ENCODE results near the gene ANK2. TPM values are rescaled to one million over a fixed set of nuclear protein-coding genes. Genes with fewer than 3 reads are reported as not detected.

ANK2 gene
- total RNA-seq, 1 donor from 2014 or later, result 4.5 TPM

GRCh38 chr4:113187358-113187757 is 137.9 kb downstream of the ANK2 start:
- Mint-ChIP-seq H3K27ac (no peak overlapping the region), H3K4me3 (no peak overlapping the region), H3K9me3 (no peaks in the 10 kb centered on the region), H3K36me3 (ENCODE audit: low read depth) (no peaks in the 10 kb centered on the region), H3K27me3 (peaks cover 2% of the 10 kb centered on the region), H3K4me1 (no peaks in the 10 kb centered on the region)
- POLR2A ChIA-PET, result no interaction called here
- DNase-seq (no peak), ATAC-seq (ENCODE audit: low read depth) (no peak)
- TF ChIP-seq CTCF (IDR thresholded peaks at IDR 0.05), result no peak
- CTCF ChIA-PET, result no interaction called here
- intact Hi-C loops (cut with micrococcal nuclease), result no loop called here

GRCh38 chr4:113189546-113189945 is 140.1 kb downstream of the ANK2 start:
- Mint-ChIP-seq H3K27ac (no peak overlapping the region), H3K4me1 (no peaks in the 10 kb centered on the region), H3K36me3 (ENCODE audit: low read depth) (no peaks in the 10 kb centered on the region), H3K9me3 (no peaks in the 10 kb centered on the region), H3K4me3 (no peak overlapping the region), H3K27me3 (peaks cover 2% of the 10 kb centered on the region)
- no peak for ATAC-seq (ENCODE audit: low read depth)
- TF ChIP-seq CTCF (IDR thresholded peaks at IDR 0.05), result no peak
- ChIA-PET POLR2A (no interaction called here), CTCF (no interaction called here)
- no peak for DNase-seq
- intact Hi-C loops (cut with micrococcal nuclease), result no loop called here

- ATAC-seq (ENCODE audit: low read depth), result no peak
- ChIA-PET CTCF (no interaction called here), POLR2A (no interaction called here)
- intact Hi-C loops (cut with micrococcal nuclease), result no loop called here
- Mint-ChIP-seq H3K36me3 (ENCODE audit: low read depth) (no peaks in the 10 kb centered on the region), H3K4me3 (no peak overlapping the region), H3K4me1 (no peaks in the 10 kb centered on the region), H3K27ac (no peak overlapping the region), H3K27me3 (no peaks in the 10 kb centered on the region), H3K9me3 (no peaks in the 10 kb centered on the region)
- no peak for DNase-seq
- TF ChIP-seq CTCF (IDR thresholded peaks at IDR 0.05), result no peak
Measured at GRCh38 chr4:113209153-113209552, 159.7 kb downstream of the ANK2 start.

- H3K27me3 Mint-ChIP-seq, result no peaks in the 10 kb centered on the region
- no peak overlapping the region for H3K27ac Mint-ChIP-seq
- no peaks in the 10 kb centered on the region for H3K36me3 Mint-ChIP-seq (ENCODE audit: low read depth)
- POLR2A ChIA-PET, result no interaction called here
- TF ChIP-seq CTCF (IDR thresholded peaks at IDR 0.05), result no peak
- H3K4me3 Mint-ChIP-seq, result no peak overlapping the region
- DNase-seq (no peak), ATAC-seq (ENCODE audit: low read depth) (no peak)
- no peaks in the 10 kb centered on the region for H3K9me3 Mint-ChIP-seq
- intact Hi-C loops (cut with micrococcal nuclease), result no loop called here
- no peaks in the 10 kb centered on the region for H3K4me1 Mint-ChIP-seq
- CTCF ChIA-PET, result no interaction called here
Measured at GRCh38 chr4:113209652-113210320, 160.3 kb downstream of the ANK2 start.

GRCh38 chr4:113212613-113213012 is 163.2 kb downstream of the ANK2 start:
- Mint-ChIP-seq H3K27me3 (no peaks in the 10 kb centered on the region), H3K36me3 (ENCODE audit: low read depth) (no peaks in the 10 kb centered on the region), H3K4me3 (no peak overlapping the region), H3K27ac (no peak overlapping the region), H3K4me1 (no peaks in the 10 kb centered on the region), H3K9me3 (no peaks in the 10 kb centered on the region)
- no peak for ATAC-seq (ENCODE audit: low read depth)
- ChIA-PET POLR2A (no interaction called here), CTCF (no interaction called here)
- no peak for DNase-seq
- intact Hi-C loops (cut with micrococcal nuclease), result no loop called here
- TF ChIP-seq CTCF (IDR thresholded peaks at IDR 0.05), result no peak
